ENCODE data around the gene MGLL.

- TF ChIP-seq GATA3 (IDR thresholded peaks at IDR 0.05; ENCODE audit: low read depth, low read length), result no peak
- TF ChIP-seq GATA2 (IDR thresholded peaks at IDR 0.05; ENCODE audit: low read depth, low read length), result no peak
Observed at GRCh38 chr3:127809211-127809610, 13.1 kb downstream of the MGLL start.
